Measurements from ENCODE around the gene STN1. TPM values are rescaled to one million over a fixed set of nuclear protein-coding genes. Genes with fewer than 3 reads are reported as not detected.

Gene STN1
- total and polyA plus RNA-seq, 10 of the 15 experiments (the other 5 are each of a cell fraction or from before 2014, with no cell fraction given): 22.2 to 31.8 (median 28.5) TPM

GRCh38 chr10:103851261-103851660 is 66.7 kb downstream of the STN1 start:
- intact Hi-C loops (cut with micrococcal nuclease; ENCODE audit: unreplicated experiment) (no loop called here), in situ Hi-C loops (cut with MboI) (no loop called here)
- no peak overlapping the region for H3K4me2 ChIP-seq (ENCODE audit: control insufficient read depth, insufficient read depth)
- WGBS (ENCODE audit: insufficient coverage, insufficient replicate concordance, low lambda C conversion rate, missing lambda C conversion rate): 34% methylated on average over 4 of the region's 4 CpGs
- no peaks in the 10 kb centered on the region for H3K36me3 ChIP-seq (ENCODE audit: control insufficient read depth in 2 of 2, insufficient read depth in 2 of 2, low read length in 1 of 2)
- H3K9ac ChIP-seq (ENCODE audit: control insufficient read depth, insufficient read depth, low read length): no peak overlapping the region
- H3K27ac ChIP-seq (ENCODE audit: control insufficient read depth, insufficient read depth): no peak overlapping the region
- POLR2A ChIA-PET: interaction anchor here (0.6 to 0.7 kb wide), 2 partner anchors 17 to 23 kb away, joined by 3 read pairs; no protein-coding TSS in a partner anchor
- no peaks in the 10 kb centered on the region for H3K79me2 ChIP-seq (ENCODE audit: control insufficient read depth, insufficient read depth, low read length)
- no peaks in the 10 kb centered on the region for H3K9me3 ChIP-seq (replicated peaks; ENCODE audit: control insufficient read depth, insufficient read depth, low read length)
- FAIRE-seq (no peak), DNase-seq (ENCODE audit: low read depth, low spot score) (no peak), ATAC-seq (no peak)
- H4K20me1 ChIP-seq (ENCODE audit: control insufficient read depth, insufficient read depth): no peaks in the 10 kb centered on the region
- TF ChIP-seq, protein P1, sequence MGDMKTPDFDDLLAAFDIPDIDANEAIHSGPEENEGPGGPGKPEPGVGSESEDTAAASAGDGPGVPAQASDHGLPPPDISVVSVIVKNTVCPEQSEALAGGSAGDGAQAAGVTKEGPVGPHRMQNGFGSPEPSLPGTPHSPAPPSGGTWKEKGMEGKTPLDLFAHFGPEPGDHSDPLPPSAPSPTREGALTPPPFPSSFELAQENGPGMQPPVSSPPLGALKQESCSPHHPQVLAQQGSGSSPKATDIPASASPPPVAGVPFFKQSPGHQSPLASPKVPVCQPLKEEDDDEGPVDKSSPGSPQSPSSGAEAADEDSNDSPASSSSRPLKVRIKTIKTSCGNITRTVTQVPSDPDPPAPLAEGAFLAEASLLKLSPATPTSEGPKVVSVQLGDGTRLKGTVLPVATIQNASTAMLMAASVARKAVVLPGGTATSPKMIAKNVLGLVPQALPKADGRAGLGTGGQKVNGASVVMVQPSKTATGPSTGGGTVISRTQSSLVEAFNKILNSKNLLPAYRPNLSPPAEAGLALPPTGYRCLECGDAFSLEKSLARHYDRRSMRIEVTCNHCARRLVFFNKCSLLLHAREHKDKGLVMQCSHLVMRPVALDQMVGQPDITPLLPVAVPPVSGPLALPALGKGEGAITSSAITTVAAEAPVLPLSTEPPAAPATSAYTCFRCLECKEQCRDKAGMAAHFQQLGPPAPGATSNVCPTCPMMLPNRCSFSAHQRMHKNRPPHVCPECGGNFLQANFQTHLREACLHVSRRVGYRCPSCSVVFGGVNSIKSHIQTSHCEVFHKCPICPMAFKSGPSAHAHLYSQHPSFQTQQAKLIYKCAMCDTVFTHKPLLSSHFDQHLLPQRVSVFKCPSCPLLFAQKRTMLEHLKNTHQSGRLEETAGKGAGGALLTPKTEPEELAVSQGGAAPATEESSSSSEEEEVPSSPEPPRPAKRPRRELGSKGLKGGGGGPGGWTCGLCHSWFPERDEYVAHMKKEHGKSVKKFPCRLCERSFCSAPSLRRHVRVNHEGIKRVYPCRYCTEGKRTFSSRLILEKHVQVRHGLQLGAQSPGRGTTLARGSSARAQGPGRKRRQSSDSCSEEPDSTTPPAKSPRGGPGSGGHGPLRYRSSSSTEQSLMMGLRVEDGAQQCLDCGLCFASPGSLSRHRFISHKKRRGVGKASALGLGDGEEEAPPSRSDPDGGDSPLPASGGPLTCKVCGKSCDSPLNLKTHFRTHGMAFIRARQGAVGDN (IDR thresholded peaks at IDR 0.05): no peak
- TF ChIP-seq YBX1 (IDR thresholded peaks at IDR 0.05) (no peak), TCF7 (IDR thresholded peaks at IDR 0.05; ENCODE audit: borderline replicate concordance) (no peak), CBX3 (IDR thresholded peaks at IDR 0.05; ENCODE audit: borderline replicate concordance, low read depth) (no peak), SUZ12 (IDR thresholded peaks at IDR 0.05; ENCODE audit: unreplicated experiment) (no peak), JUNB (IDR thresholded peaks at IDR 0.05) (no peak)
- H3K4me1 ChIP-seq (ENCODE audit: control insufficient read depth, insufficient read depth, low read length): no peaks in the 10 kb centered on the region
- RAD21 ChIA-PET (ENCODE audit: unreplicated experiment): interaction anchor here (3.6 kb wide), 1 partner anchor 138 kb away, joined by 14 read pairs; no protein-coding TSS in a partner anchor
- SMC1A ChIA-PET (ENCODE audit: uncharacterized antibody, unreplicated experiment): interaction anchor here (1.1 kb wide), 1 partner anchor 36 kb away, joined by 4 read pairs; no protein-coding TSS in a partner anchor
- CTCF ChIA-PET: interaction anchor here (0.9 to 1.4 kb wide), 2 partner anchors 14 to 138 kb away, joined by 3 read pairs; no protein-coding TSS in a partner anchor
- BruUV-seq (replicated peaks): no TSS peak
- no peak overlapping the region for H3K4me3 ChIP-seq
- no peak overlapping the region for H2AFZ ChIP-seq (ENCODE audit: control insufficient read depth, low read depth, low read length)
- H3K27me3 ChIP-seq (replicated peaks in 1 of 2; ENCODE audit: control insufficient read depth in 2 of 2, insufficient read depth in 2 of 2, low read length in 1 of 2): peaks cover 8 to 18% of the 10 kb centered on the region in 2 experiments

All from GM12878 (cell line).